GM21737 (cell line): ENCODE results near the gene GGACT.
"Not testable (repeated sequence)": the region's sequence is repeated elsewhere in the genome, so short reads cannot be mapped to it uniquely, and the experiment has no call there.

Experiments used
- ATAC-seq: cut with Tn5 transposase; IDR thresholded peaks from one replicate; pipeline ENCODE4 v1.9.1; 2021; ENCODE audit warnings: mild to moderate bottlenecking, moderate library complexity; ENCODE audit not compliant: unreplicated experiment

Gene GGACT

DNA sequence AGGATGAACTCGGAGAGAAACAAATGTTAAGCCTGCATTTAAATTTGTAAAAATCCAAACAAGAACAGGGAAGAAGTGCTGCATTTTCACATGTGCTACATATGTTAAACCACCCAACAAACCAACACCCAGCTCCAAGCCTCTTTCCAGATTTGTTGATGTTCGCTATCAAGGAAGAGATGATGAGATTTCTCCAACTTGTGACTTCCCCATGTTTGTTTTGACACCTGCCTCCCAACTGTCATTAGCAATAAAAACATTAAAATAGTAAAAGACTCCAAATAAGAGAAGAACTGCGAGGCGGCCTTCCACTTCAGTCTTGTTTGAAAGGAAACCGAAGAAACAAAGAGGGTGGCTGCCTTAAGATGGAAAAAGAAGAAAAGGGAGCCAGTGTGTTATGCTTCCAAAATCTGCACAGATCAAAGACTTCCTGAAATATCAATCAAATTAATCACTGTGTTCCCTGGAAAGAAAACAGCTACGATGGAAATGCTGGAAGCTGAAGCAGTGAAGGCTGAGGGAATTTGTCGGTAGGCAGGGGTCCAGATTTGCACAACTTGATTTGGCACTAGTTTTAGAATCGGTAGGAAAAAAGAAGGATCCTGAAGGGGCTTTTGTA is 14.0 kb upstream of the GGACT start:
- no peak for ATAC-seq

- no peak for ATAC-seq
Measured at GRCh38 chr13:100601716-100602115, 13.1 kb upstream of the GGACT start.

DNA sequence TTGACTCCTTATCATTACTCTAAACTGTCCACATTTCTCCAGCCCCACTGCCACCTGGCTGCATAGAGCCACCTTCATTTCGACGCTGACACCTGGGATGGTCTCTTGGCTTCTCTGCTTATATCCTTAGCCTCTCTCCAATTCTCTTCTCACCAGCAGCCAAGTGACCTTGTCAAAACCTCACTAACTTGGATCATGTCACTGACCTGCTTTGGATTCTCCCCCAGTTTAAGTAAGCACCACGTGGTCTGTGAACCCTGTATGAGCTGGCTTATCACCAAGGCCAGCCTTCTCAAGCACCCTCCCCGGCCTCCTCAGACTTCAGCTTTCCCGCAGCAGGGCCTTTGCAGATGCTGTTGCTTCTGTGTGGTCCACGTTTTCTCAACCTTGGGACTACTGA is 12.3 kb upstream of the GGACT start:
- no peak for ATAC-seq

DNA sequence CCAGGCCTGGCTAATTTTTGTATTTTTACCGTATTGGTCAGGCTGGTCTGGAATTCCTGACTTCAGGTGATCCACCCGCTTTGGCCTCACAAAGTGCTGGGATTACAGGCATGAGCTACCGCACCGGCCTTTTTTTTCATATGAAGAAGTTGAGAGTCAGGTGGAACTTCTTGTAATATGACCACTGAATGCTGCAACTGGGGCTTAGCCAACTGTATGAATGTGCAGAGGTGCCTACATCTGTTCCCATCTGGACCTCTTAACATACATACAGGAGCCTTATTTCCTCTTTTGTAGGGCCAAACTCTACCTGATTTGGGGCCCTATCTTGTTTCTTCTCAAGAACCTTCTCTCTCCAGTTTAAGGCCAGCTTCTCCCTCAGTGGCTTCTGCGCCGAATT is 11.9 kb upstream of the GGACT start:
- ATAC-seq: no peak

- no peak for ATAC-seq
Measured at GRCh38 chr13:100597253-100597652, 8.7 kb upstream of the GGACT start.

DNA sequence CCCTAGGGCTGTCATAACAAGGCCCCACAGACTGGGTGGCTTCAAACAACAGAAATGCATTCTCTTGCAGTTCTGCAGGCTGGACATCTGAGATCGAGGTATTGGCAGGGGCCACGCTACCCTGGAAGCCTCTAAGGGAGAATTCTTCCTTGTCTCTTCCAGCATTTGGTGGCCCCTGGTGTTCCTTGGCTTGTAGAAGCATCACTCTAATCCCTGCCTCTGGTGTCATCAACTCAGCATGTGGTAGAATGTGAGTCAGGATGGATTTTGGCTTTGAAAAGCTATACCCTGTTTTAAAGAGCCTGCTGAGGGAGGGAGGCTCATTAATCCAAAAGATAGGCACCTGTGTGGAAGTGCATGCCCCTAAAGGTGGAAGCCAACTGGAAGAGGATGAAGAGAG is 7.9 kb upstream of the GGACT start:
- ATAC-seq: no peak

GRCh38 chr13:100594731-100595130 is 6.1 kb upstream of the GGACT start:
- ATAC-seq: no peak

DNA sequence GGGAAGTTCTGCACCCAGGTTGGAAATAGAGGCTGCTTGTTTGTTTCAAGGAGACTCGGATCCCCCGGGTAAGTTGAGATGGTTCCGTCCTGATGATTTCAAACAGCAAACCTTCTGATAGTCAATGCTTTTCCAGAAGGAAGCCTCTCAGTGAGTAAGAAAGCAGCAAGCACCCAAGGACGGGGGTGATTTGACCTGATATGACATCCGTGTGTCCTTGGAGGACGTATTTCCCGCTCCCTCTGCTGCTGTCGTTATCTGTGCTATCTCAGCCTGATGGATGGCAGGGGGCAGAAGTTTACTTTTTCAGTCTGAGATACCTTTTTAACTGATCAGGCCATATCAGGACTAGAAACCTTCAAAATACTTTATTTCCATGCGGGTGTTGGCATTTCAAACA is 5.7 kb upstream of the GGACT start:
- ATAC-seq: no peak

- no peak for ATAC-seq
Measured at GRCh38 chr13:100589178-100589725, 663 bp upstream of the GGACT start.

DNA sequence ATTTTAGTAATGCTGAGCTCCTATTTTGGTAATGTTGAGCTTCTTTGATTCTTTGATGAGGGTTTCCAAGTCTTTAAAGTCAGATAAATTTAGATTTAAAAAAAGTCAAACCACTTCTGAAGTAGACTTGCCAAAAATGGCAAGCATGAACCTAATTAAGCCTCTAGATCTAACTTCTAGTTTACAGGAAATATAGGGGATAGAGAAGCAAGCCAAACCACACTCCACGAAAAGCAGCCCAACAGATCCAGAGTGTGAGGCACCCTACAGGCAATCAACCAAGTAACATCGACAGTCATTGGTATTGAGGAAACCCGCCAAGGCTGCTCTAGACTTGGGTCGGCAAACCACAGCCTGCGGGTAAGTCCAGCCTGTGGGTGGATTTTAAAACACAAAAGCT is 3.7 kb downstream of the GGACT start:
- ATAC-seq: no peak

DNA sequence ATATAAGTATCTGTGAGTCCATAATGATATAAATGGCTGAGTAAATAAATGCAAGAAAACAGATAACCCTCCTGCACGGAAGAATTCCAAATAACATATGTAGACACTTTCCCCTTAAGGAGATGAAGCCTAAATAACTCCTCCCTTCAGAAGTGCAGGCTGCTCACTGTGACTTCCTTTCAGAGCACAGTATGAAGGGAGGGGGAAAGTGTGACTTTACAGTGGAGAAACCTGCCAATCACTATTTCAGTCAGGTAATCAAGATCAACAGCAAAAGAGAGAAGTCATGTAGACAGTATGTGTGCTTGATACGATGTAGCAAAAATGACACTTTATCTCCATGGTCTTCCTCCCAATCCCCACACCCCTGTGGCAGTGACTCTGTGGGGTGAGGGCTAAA is 7.1 kb downstream of the GGACT start:
- no peak for ATAC-seq

- no peak for ATAC-seq
Measured at GRCh38 chr13:100581030-100581429, 7.6 kb downstream of the GGACT start.

DNA sequence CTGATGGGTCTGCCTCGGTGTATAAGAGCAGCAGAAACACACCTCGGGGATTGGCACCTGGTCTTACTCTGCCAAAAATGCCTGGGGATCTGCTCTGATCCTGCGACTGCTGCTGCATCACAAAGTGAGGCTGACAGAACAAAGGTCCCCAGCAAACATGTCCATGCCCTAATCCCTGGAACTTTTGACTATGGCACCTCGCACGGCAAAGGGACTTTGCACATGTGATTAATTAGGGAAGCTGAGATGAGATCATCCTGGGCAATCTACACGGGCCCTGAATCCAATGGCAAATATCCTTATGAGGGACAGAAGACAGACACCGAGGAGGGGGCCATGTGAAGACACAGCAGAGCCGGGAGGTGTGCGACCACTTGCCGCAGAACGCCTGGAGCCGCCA is 8.5 kb downstream of the GGACT start:
- ATAC-seq: no peak

- not testable (repeated sequence) for ATAC-seq
Measured at GRCh38 chr13:100577239-100577638, 11.3 kb downstream of the GGACT start.

DNA sequence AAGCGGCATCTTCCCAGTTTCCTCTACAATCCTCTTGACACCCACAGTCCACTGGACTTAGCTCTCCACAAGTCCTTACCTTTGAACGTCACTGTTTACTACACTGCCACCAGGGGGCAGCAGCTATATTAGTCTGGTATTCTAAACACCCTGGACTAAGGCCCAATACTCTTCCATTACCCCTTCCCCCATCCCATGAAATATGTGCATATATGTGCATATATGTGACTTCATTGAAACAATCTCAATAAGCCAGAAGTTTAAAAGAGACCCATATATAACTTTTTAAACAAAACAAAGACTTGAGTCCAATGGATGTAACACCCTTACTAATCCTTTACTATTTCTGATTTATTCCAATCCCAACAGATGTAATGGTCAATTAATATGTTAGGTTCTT is 15.5 kb downstream of the GGACT start:
- ATAC-seq: peak; percentile 89

DNA sequence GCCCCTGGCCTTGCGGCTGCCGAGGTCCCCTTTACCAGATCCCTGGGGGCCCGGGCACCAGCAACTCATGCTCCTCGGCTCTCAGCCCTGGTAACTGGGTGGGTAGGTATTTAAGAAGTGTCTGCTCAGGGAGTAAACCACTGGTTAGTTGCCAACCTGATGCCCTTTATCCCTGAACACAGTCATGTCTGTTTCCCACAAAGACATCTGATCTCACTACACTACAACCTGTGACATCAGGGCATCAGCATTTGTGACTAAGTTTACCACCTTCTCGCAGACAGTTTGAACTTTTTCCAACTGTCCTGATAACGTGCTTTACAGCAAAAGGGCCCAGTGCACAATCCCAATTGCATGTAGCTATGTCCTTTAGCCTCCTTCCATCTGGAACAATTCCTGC is 22.0 kb downstream of the GGACT start:
- ATAC-seq: no peak

DNA sequence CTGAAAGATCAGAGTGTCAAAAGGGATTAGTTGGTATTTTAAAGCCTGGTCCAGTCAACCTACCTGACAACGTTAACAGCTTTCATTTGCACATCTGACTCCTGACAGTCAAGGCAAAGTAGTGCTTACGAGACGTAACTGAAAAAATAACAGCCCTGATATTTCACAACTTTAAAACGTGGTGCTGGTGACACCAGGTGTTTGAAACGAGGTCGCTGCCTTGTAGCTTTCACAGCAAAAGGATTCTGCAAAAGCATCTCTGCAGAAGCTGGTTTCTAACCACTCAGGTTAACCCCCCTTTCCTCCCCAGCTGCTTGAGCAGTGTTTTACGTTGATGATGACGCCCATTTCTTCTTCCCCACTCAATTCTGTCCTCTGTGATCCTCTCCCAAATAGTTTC is 23.3 kb downstream of the GGACT start:
- no peak for ATAC-seq

- ATAC-seq: no peak
Measured at GRCh38 chr13:100564444-100565223, 24.0 kb downstream of the GGACT start.

- no peak for ATAC-seq
Measured at GRCh38 chr13:100563779-100564178, 24.8 kb downstream of the GGACT start.

- ATAC-seq: no peak
Measured at GRCh38 chr13:100561599-100562204, 26.9 kb downstream of the GGACT start.

DNA sequence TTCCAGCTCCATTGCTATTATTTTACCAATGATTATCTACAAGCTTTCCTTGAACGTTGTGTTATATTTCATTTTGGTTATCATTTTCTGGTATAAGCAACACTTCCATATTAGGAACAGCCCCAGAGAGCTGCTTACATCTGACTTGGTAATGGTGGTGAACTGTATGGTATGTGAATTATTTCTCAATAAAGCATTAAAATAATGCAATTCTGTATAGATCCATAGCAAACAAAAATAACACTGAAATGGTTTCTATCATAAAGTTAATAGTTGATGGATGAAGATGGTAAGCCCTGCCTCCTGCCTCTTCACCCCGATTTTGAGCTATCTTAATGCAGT is 27.5 kb downstream of the GGACT start:
- no peak for ATAC-seq

- ATAC-seq: no peak
Measured at GRCh38 chr13:100560498-100561157, 28.0 kb downstream of the GGACT start.
